SK-N-SH treated with all-trans-retinoic acid at 6 μM for 48 hours (cell line): ENCODE data around the gene MDFIC.

Experiments
- ATAC-seq: fragments of 200-7000 bp; cut with Tn5 transposase; 3 replicates; pipeline ENCODE4 v1.9.1; 2020; ENCODE audit warnings: mild to moderate bottlenecking, moderate library complexity
- ARNTL ChIP-seq: fragments of 450-650 bp; formaldehyde crosslinking; IDR thresholded peaks from 2 replicates; pipeline ENCODE4 v1.5.0; 2020; ENCODE audit warnings: low read depth, mild to moderate bottlenecking, moderate library complexity, borderline replicate concordance
- CREB5 ChIP-seq: fragments of 250-450 bp; sonication (Bioruptor Pico); IDR thresholded peaks from 2 replicates; pipeline ENCODE4 v1.5.1; 2020; ENCODE audit warnings: low read depth, mild to moderate bottlenecking, moderate library complexity
- CSRNP3 ChIP-seq: fragments of 250-450 bp; sonication (Bioruptor Pico); IDR thresholded peaks from 2 replicates; pipeline ENCODE4 v1.5.1; 2021; ENCODE audit warnings: mild to moderate bottlenecking, moderate library complexity
- ESRRG ChIP-seq: fragments of 250-450 bp; sonication (Bioruptor Pico); IDR thresholded peaks from 2 replicates; pipeline ENCODE4 v1.6.1; 2021; ENCODE audit warnings: mild to moderate bottlenecking
- GLIS3 ChIP-seq: fragments of 250-450 bp; sonication (Bioruptor Pico); IDR thresholded peaks from 2 replicates; pipeline ENCODE4 v1.5.0; 2020; ENCODE audit warnings: mild to moderate bottlenecking, moderate library complexity
- ISL1 ChIP-seq: fragments of 250-450 bp; sonication (Bioruptor Pico); IDR thresholded peaks from 2 replicates; pipeline ENCODE4 v2.1.2; 2022; ENCODE audit warnings: mild to moderate bottlenecking, moderate library complexity
- OSR1 ChIP-seq: fragments of 250-450 bp; sonication (Bioruptor Pico); IDR thresholded peaks from 2 replicates; pipeline ENCODE4 v1.8.0; 2022; ENCODE audit warnings: moderate library complexity, mild to moderate bottlenecking, inconsistent platforms
- PATZ1 ChIP-seq: fragments of 250-450 bp; sonication (Bioruptor Pico); IDR thresholded peaks from 2 replicates; pipeline ENCODE4 v1.8.0; 2020; ENCODE audit warnings: mild to moderate bottlenecking, moderate library complexity, borderline replicate concordance
- PPARA ChIP-seq: fragments of 250-450 bp; sonication (Bioruptor Pico); IDR thresholded peaks from 2 replicates; pipeline ENCODE4 v1.5.0; 2020; ENCODE audit warnings: mild to moderate bottlenecking, borderline replicate concordance
- RARB ChIP-seq: fragments of 250-450 bp; sonication (Bioruptor Pico); IDR thresholded peaks from 2 replicates; pipeline ENCODE4 v1.8.0; 2021; ENCODE audit warnings: mild to moderate bottlenecking, moderate library complexity
- SNAI2 ChIP-seq: fragments of 250-450 bp; sonication (Bioruptor Pico); IDR thresholded peaks from 2 replicates; pipeline ENCODE4 v1.5.0; 2020; ENCODE audit warnings: mild to moderate bottlenecking, moderate library complexity
- TCF4 ChIP-seq: fragments of 250-450 bp; sonication (Bioruptor Pico); IDR thresholded peaks from 2 replicates; pipeline ENCODE4 v1.8.0; 2021; ENCODE audit warnings: mild to moderate bottlenecking, moderate library complexity, borderline replicate concordance
- TOX ChIP-seq: fragments of 250-450 bp; sonication (Bioruptor Pico); IDR thresholded peaks from 2 replicates; pipeline ENCODE4 v1.8.0; 2021; ENCODE audit warnings: mild to moderate bottlenecking, moderate library complexity, borderline replicate concordance
- ZC3H10 ChIP-seq: fragments of 250-450 bp; sonication (Bioruptor Pico); IDR thresholded peaks from 2 replicates; pipeline ENCODE4 v1.5.1; 2021; ENCODE audit warnings: mild to moderate bottlenecking, moderate library complexity
- ZFP3 ChIP-seq: fragments of 250-450 bp; sonication (Bioruptor Pico); IDR thresholded peaks from 2 replicates; pipeline ENCODE4 v1.5.0; 2020; ENCODE audit warnings: mild to moderate bottlenecking, moderate library complexity
- ZFP30 ChIP-seq: fragments of 450-650 bp; formaldehyde crosslinking; IDR thresholded peaks from 2 replicates; pipeline ENCODE4 v1.5.0; 2022; ENCODE audit warnings: mild to moderate bottlenecking, moderate library complexity
- ZNF8 ChIP-seq: fragments of 450-650 bp; formaldehyde crosslinking; IDR thresholded peaks from 2 replicates; pipeline ENCODE4 v1.5.0; 2020; ENCODE audit warnings: mild to moderate bottlenecking, moderate library complexity
- TF ChIP-seq, protein P1 (sequence below): fragments of 250-450 bp; sonication (Bioruptor Pico); IDR thresholded peaks from 2 replicates; pipeline ENCODE4 v1.5.0; 2020; ENCODE audit warnings: mild to moderate bottlenecking, moderate library complexity

Gene MDFIC

GRCh38 chr7:114944745-114945625, 23.1 kb downstream of the MDFIC start (continued):
- TF ChIP-seq, protein P1, sequence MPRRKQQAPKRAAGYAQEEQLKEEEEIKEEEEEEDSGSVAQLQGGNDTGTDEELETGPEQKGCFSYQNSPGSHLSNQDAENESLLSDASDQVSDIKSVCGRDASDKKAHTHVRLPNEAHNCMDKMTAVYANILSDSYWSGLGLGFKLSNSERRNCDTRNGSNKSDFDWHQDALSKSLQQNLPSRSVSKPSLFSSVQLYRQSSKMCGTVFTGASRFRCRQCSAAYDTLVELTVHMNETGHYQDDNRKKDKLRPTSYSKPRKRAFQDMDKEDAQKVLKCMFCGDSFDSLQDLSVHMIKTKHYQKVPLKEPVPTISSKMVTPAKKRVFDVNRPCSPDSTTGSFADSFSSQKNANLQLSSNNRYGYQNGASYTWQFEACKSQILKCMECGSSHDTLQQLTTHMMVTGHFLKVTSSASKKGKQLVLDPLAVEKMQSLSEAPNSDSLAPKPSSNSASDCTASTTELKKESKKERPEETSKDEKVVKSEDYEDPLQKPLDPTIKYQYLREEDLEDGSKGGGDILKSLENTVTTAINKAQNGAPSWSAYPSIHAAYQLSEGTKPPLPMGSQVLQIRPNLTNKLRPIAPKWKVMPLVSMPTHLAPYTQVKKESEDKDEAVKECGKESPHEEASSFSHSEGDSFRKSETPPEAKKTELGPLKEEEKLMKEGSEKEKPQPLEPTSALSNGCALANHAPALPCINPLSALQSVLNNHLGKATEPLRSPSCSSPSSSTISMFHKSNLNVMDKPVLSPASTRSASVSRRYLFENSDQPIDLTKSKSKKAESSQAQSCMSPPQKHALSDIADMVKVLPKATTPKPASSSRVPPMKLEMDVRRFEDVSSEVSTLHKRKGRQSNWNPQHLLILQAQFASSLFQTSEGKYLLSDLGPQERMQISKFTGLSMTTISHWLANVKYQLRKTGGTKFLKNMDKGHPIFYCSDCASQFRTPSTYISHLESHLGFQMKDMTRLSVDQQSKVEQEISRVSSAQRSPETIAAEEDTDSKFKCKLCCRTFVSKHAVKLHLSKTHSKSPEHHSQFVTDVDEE (CRISPR knock-in tag) = no peak
- no peak for TF ChIP-seq CREB5 (CRISPR knock-in tag)
- TF ChIP-seq ZFP3 = no peak
- no peak for TF ChIP-seq RARB

- ATAC-seq = no peak
- TF ChIP-seq ZFP30 (CRISPR knock-in tag) (no peak), TOX (CRISPR knock-in tag) (no peak), PATZ1 (CRISPR knock-in tag) (no peak), PPARA (CRISPR knock-in tag) (no peak), ZNF8 (CRISPR knock-in tag) (no peak)
- TF ChIP-seq, protein P1 (CRISPR knock-in tag) = no peak
Observed at GRCh38 chr7:114949231-114949630, 27.3 kb downstream of the MDFIC start.

DNA sequence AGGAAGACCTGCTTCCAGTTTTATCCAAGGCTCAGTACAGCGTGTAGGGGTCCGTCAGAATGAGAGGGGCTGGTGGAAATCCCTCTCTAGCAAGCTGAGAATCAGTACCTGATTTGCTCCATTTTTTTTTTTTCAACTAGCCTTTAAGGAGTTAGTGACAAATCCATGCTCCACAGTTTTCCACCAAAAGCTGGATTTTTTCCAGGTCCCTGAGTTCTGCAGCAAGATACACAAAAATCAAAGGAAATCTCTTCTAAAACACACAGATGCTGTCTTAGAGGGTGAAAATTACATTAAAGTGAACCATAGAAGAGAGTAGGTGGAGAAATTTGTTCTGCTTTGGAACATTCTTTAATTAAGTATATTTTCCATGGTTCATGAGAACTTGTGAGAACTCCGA, 30.4 kb downstream of the MDFIC start:
- no peak for ATAC-seq
- TF ChIP-seq CSRNP3 (CRISPR knock-in tag) (no peak), TOX (CRISPR knock-in tag) (no peak), GLIS3 (CRISPR knock-in tag) (no peak), ISL1 (CRISPR knock-in tag) (no peak), ESRRG (CRISPR knock-in tag) (no peak), ZNF8 (CRISPR knock-in tag) (no peak), OSR1 (no peak), SNAI2 (CRISPR knock-in tag) (no peak), ZC3H10 (CRISPR knock-in tag) (no peak), TCF4 (no peak), ARNTL (CRISPR knock-in tag) (no peak)
